Posterior vena cava (tissue), 2 donors: Measurements from ENCODE around the gene PSMB3. TPM values are rescaled to one million over a fixed set of nuclear protein-coding genes. Genes with fewer than 3 reads are reported as not detected.

Source experiments
- DNase-seq: peaks from one replicate; pipeline ENCODE4 v3.0.0-alpha.2; 2020; ENCODE audit warnings: low spot score
- intact Hi-C, 2 donors: fragments of 100-400 bp; cut with DNase I; formaldehyde crosslinking; loops; one replicate each; pipeline versions ENCODE4 v1.14.1 to v1.14.2; 2022 to 2023
- total RNA-seq, 2 donors: library from RNA; stranded (reverse); fragmentation: NEBNext Ultra II Directional; extraction: Animal tissue kit (Norgen Biotek cat#: 25700); gene quantifications; one replicate each; pipeline ENCODE4 v1.2.1, GENCODE V29; 2021
- donor health status: DM: yes; HTN: yes; CAD: no.
- donor health status: DM: yes; HTN: yes; CAD: no.

The PSMB3 gene
- total RNA-seq, 2 donors from 2014 or later, result 133 to 137 TPM

DNA sequence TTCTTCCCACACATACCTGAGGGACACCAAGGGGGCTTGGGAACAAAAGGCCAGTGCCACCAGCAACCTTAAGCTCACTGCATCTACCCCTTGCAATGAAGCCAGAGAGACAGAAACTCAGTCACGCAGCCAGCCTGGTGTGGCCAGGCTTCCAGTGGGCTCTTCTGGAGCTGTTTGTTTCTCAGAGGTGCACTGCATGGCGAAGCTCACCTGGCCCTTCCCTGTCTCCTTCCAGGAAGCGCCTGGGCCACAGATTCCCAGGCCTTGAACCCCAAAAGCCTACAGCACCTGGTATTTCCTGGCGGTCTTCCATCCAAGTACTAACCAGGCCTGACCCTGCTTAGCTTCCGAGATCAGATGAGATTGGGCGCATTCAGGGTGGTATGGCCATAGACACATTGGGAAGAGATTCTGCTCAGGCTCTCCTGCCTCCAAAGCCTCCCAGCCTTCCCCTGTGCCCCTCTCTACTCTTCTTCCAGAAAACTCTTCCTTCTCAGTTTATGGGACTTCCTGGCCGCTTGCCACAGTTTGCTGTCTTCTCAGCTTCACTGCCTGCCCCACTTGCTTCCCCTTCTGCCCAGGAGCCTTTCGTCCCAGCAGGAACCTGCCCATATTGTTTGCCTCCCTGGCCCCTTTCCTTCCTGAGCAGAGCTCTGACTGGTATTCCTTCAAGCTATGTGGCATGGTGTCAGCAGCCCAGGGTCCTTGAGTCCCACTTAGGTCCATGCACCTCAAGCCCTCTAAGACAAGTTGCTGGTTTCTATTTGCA, 20.8 kb upstream of the PSMB3 start:
- DNase-seq, result no peak
- intact Hi-C loops, result loop anchor here in 1 of 2 donors (5.0 kb wide), 1 partner anchor 54 kb away; no protein-coding TSS in a partner anchor

- DNase-seq, result no peak
- intact Hi-C loops, result loop anchor here in 1 of 2 donors (5.0 kb wide), 1 partner anchor 55 kb away; no protein-coding TSS in a partner anchor
Measured at GRCh38 chr17:38732376-38733281, 19.9 kb upstream of the PSMB3 start.

DNA sequence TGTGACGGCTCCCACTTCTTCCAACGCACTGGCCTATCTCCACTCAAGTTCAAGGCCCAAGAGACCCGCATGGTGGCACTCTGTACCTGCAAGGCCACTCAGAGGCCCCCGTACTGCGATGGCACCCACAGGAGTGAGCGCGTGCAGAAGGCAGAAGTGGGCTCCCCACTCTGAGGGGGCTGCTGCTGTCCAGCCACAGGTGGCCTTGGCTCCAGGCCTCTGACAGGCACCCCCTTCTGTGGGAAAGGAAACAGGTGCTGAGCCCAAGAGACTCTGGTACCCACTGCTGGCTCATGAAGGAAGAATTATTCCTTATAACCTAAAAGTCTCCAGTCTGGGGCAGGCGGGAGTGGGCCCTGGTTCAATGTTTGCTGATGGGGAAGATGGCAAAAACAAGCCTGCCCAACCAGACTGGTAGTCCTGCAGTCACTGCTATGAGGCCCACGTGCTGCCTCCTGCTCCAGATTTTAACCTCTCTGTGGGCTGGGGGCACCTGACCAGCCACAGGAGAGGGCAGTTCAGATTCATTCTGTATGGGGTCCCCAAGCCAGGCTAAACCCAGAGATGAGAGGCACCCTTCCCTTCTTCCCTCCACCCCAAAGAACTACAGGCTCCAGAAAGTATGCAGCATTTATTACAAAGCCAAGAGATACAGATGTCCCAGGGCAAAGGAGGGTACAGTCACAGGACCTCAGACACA, 19.1 kb upstream of the PSMB3 start:
- intact Hi-C loops, result loop anchor here in 1 of 2 donors (5.0 kb wide), 1 partner anchor 56 kb away; no protein-coding TSS in a partner anchor
- no peak for DNase-seq

DNA sequence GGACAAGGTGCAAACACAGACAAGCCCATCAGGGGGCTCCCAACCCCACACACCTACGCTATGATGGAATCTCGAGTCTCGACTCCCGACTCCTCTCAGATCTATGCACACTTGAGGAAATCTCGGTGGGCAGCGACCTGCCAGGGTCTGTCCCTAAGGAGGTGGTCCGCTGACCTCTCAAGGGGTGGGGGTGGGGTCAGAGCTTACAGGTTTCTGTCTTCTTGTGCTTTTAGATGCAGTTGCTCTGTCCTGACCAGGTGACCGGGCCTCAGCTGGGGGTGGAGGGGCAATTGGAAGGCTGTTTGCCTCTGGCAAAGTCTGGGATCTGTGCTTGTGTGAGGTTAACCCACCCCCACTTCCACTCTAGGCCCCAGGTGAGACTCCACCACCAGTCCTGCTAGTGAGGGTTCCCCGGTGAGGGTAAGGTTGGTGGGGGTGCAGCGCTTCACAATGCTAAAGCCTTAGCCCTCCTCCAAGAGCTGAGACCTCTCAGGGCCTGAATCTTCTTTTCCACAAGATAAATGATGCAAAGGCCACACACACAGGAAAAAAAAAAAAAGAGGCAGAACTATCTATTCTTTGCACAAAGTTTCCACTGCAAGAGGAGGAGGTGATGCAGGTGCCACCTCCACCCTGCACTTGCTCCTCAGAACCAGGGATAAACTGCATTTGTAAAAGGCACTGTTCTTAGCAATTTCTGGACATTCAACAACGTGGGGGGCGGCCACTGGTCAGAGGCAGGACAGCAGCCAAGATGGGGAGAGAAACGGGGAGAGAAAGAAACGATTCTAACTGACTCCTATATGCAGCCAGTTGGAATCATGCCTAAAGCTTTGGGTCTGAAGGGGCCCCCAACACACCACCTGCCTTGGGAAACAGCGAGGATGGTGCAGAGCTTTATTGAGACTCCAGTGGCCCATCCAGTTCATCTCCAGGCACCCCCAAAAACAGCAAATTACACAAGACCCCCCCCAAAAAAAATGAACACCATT, 18.3 kb upstream of the PSMB3 start:
- intact Hi-C loops, result loop anchor here in 1 of 2 donors (5.0 kb wide), 1 partner anchor 57 kb away; no protein-coding TSS in a partner anchor
- DNase-seq, result no peak

- intact Hi-C loops, result loop anchor here in 1 of 2 donors (5.0 kb wide), 1 partner anchor 58 kb away; no protein-coding TSS in a partner anchor
- DNase-seq, result peak; percentile 92
Measured at GRCh38 chr17:38735161-38735997, 17.2 kb upstream of the PSMB3 start.

DNA sequence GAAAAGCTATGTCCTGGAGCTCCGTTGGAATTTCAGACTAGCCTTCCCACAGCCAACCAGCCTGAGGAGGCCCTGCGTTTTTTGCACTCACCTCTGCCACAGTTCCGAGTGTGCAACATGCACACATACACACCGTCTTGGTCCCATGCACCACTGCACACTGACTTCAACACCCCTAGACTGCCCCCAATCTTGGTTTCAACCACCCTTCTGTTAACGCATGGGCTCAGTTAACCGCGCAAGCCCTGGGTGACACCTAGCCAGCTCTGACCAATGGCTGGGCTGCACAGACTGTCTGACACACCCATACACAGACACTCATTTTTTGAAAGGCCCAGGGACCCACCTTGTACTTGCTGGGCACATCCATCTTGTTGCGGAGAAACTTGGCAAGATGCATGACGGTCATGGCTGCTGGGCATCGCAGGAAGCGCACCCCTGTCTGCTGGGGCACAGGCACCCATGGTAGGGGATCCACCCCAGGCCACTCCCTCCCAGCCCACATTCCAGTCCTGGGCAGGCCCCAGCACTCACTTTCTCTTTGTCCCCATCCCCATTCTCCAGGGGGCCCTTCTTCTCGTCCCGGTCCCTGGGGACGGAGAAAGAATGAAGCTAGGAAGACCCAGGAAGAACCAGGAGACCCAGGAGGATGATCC, 14.4 kb upstream of the PSMB3 start:
- intact Hi-C loops, result loop anchor here in 1 of 2 donors (5.0 kb wide), 1 partner anchor 61 kb away; no protein-coding TSS in a partner anchor
- DNase-seq, result no peak

DNA sequence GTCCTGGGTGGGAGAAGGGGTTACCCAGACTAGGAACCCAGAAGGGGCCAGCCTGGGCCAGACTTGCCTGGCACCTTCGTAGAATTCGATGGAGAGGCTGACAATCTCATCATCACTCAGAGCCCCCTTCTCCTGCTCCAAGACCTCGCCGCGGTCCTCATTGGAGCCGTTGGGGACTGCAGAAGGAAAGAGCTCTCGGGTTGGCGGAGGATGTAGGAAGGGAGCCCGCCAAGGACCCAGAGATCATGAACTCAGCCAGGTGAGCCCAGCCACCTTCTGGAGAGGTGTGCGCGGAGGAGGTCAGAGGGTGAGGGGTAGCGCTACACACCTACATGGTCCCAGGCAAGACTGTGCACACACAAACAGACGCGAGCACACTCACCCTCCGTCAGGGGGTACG, 13.9 kb upstream of the PSMB3 start:
- DNase-seq, result no peak
- intact Hi-C loops, result loop anchor here in 1 of 2 donors (5.0 kb wide), 1 partner anchor 61 kb away; no protein-coding TSS in a partner anchor

DNA sequence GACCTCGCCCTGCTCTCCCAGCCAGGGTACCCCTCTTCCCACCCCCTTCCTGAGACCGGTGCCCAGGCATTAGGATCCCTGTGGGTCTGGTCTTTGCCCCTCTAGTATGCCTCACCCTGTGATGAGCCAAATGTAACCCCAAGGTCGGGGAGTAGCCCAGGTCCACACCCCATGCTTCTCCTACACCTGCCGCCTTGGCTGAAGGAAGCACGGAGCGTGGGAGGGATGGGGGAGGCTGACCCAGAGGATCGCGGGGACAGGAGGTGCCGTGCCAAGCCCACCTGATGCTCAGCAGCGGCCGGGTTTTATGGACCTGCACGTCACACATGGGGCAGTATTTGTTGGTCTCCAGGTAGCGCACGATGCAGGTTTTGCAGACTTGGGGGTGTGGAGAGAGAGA, 13.2 kb upstream of the PSMB3 start:
- intact Hi-C loops, result loop anchor here in 1 of 2 donors (5.0 kb wide), 1 partner anchor 62 kb away; no protein-coding TSS in a partner anchor
- no peak for DNase-seq

GRCh38 chr17:38740044-38740443, 12.5 kb upstream of the PSMB3 start:
- intact Hi-C loops, result no loop called here
- no peak for DNase-seq

GRCh38 chr17:38740806-38741205, 11.7 kb upstream of the PSMB3 start:
- intact Hi-C loops, result no loop called here
- DNase-seq, result no peak

GRCh38 chr17:38741461-38741860, 11.1 kb upstream of the PSMB3 start:
- intact Hi-C loops, result no loop called here

GRCh38 chr17:38741921-38742410, 10.6 kb upstream of the PSMB3 start:
- DNase-seq, result no peak
- intact Hi-C loops, result no loop called here

More at GRCh38 chr17:38741461-38741860, 11.1 kb upstream of the PSMB3 start:
- no peak for DNase-seq

DNA sequence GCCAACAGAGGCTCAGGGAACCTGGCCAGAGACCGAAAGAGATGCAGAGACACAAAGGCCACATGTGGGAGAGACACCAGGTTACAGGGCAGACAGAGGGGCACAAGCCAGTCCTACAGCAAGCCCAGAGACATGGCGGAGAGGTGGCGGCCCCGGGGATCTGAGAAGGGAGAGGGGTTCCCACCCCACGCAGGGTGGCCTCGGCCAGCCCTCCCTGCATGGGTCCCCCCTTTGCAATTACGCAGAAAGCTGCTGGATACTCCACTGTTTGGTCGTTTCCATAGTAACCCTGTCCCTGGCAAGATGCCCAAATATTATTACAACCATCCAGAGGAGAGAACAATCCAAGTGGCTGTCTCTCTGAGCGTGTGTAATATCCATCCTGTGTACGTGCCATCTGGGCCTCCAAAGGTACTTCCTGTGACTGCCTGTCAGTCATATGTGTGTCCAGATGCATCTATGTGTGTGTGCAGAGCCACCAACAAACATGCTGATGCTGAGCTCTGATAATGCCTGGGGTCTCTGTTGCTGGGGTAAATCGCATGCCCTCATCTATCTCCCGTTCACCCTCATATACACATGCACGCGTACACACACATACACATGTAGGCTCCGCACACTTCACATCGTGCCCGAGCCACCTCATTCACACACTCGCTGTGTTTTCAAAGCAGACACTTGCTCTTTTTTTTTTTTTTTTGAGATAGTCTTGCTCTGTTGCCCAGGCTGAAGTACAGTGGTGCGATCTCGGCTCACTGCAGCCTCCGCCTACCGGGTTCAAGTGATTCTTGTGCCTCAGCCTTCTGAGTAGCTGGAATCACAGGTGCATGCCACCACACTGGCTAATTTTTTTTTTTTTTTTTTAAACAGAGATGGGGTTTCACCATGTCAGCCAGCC, 9.9 kb upstream of the PSMB3 start:
- no peak for DNase-seq
- intact Hi-C loops, result no loop called here

DNA sequence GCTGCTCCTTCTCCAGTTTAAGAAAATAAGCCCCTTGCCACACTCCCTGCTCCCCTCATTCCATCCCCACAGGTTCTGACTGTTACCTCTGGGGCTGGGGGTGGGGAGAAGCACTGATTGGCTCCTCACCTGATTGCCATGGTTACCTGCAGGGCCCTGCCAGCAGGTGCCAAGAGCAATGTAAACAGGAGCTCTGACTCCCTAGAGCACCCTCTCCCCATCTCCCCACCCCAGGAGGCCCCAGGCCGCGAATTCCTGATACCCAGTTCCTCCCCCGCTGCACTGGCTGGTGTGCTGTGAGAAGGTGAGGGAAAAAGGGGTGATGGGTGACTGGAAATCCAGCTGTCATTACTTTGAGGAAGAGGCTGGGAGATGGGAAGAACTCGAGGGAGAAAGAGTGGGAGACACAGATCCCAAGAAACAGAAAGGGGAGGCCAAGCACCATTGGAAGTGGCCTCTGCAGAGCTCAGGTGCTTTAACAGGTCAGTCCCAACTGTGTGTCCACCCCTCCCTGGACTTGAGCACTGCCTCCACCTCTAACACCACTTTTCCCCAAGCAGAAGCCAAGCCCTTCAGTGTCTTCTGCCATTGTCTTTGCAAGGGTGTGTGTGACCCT, 8.9 kb upstream of the PSMB3 start:
- DNase-seq, result no peak
- intact Hi-C loops, result no loop called here

DNA sequence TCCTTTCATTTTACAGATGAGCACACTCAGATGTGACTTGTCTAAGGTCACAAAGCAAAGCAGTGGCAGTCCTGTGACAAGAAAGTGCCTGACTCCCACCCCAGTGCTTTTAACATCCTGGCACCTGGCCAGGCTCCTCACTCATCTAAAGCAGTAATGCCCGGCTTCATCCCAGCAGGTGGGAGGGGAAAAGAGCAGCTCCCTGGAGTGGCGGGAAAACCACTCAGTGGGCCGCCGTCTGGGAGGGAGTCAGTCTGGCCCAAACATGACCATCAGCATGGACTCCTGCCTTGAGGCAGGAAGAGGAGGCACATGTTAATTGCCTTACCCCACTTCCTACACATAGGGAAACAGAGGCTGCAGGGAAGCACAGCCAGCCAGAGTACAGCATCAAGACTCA, 7.0 kb upstream of the PSMB3 start:
- intact Hi-C loops, result no loop called here

More for the DNA sequence above, 7.0 kb upstream of the PSMB3 start:
- DNase-seq, result peak; percentile 80
